GM21786 (cell line): ENCODE data around the gene SESN3.
"Not testable (repeated sequence)": the region's sequence is repeated elsewhere in the genome, so short reads cannot be mapped to it uniquely, and the experiment has no call there.

Experiments used
- ATAC-seq: cut with Tn5 transposase; IDR thresholded peaks from one replicate; pipeline ENCODE4 v1.9.1; 2021; ENCODE audit not compliant: unreplicated experiment

The SESN3 gene, protein sequence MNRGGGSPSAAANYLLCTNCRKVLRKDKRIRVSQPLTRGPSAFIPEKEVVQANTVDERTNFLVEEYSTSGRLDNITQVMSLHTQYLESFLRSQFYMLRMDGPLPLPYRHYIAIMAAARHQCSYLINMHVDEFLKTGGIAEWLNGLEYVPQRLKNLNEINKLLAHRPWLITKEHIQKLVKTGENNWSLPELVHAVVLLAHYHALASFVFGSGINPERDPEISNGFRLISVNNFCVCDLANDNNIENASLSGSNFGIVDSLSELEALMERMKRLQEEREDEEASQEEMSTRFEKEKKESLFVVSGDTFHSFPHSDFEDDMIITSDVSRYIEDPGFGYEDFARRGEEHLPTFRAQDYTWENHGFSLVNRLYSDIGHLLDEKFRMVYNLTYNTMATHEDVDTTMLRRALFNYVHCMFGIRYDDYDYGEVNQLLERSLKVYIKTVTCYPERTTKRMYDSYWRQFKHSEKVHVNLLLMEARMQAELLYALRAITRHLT

GRCh38 chr11:95231127-95231880, at the start of gene SESN3:
Gene SESN3, minus strand, starts transcription at chr11:95231202. Its CDS starts 342 bp downstream, at chr11:95230860.
- peak; percentile 88 for ATAC-seq

GRCh38 chr11:95279921-95280868, 49.2 kb upstream of the SESN3 start:
- peak; percentile 68 for ATAC-seq

GRCh38 chr11:95277868-95278267, 46.9 kb upstream of the SESN3 start:
- no peak for ATAC-seq

DNA sequence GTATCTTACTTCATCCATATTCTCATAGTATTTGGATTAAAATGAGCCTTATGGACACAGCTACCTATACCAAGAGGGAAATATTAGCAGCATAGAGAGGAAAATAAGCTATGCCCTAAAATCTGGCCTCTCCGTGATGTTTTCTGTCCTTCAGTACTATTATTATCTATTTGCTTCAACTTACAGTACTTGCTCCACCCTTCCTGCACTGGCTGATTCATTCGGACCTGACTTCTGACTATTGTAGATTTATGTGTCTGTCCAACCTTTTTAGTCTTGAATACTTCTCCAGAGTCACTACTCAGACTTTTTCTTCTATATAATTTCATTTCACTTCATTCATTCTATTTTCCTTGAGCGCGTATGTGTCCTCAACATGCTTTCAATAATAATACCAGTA, 45.1 kb upstream of the SESN3 start:
- ATAC-seq, result no peak

GRCh38 chr11:95273618-95274017, 42.6 kb upstream of the SESN3 start:
- not testable (repeated sequence) for ATAC-seq

GRCh38 chr11:95269036-95269819, 38.2 kb upstream of the SESN3 start:
- ATAC-seq, result no peak

DNA sequence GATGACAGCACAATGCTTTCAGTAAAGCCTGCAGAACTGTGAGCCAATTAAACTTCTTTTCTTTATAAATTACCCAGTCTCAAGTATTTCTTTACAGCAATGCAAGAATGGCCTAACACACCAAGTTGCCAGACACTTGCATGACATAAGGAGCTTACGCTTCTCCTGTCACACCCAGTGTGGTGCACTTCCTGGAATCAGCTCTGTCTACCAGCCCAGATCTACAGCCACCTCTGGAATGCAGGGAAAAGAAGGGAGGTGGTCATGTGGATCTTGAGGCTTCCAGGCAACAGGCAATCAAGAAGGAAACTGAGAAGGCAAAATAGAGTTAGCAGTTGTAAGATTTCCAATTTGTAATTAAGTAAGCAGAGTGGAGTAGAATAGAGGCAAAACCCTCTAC, 37.4 kb upstream of the SESN3 start:
- ATAC-seq, result no peak

- ATAC-seq, result no peak
These were observed 36.7 kb upstream of the SESN3 start for GRCh38 chr11:95267601-95268213.

DNA sequence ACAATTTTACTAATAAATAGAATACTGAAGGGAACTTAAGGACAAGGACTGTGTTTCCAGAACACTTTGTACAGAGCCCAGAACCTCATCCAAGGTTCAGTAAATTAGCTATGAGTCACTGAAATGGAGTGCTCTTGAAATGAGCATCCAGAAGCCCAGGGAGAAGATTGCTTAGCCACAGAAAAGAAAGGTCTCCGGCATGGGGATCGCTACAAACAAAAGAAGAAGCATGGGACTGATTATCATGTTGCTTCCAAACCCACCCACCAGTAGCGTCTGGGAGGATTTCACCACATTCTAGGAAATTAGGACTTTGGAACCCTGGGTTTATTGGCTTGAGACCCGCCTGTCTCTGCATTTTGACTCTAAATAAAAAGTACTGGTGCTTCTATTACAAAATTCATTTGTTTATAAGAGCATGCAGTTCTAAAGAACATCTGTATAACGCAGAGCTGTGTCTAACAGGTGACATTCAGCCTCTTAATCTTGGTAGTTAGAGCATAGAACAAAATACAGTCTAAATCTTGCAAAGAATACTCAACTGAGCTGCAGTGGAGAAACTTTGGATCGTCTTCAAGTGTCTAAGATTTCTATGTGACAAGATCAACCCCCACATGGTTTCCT, 35.9 kb upstream of the SESN3 start:
- ATAC-seq, result no peak

GRCh38 chr11:95264881-95265280, 33.9 kb upstream of the SESN3 start:
- no peak for ATAC-seq

GRCh38 chr11:95262994-95263765, 32.2 kb upstream of the SESN3 start:
- ATAC-seq, result no peak

DNA sequence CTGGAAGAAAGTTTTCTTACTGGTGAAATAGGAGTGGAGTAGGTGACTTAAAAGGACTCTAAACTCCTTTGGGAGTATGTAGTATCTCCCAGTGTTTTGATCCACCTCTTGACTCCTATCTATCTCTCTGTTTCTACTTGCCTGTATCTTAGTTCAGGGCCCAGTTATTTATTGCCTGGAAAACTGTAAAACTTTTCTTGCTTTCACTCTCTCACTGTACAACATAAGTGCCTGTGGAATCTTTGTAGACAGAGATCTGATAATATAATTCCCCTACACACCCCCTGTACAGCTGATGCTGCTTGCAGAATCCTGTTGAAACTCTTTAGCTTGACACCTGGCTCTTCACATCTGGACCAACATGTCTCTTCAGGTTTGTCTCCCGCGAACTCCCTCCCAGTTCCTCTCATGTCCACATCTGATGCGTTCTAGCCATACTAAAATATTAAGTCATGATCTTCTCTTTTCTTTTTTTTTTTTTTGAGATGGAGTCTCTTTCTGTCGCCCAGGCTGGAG, 26.5 kb upstream of the SESN3 start:
- no peak for ATAC-seq

- no peak for ATAC-seq
These were observed 25.3 kb upstream of the SESN3 start for GRCh38 chr11:95256321-95256779.

GRCh38 chr11:95255251-95256145, 24.5 kb upstream of the SESN3 start:
- ATAC-seq, result no peak

DNA sequence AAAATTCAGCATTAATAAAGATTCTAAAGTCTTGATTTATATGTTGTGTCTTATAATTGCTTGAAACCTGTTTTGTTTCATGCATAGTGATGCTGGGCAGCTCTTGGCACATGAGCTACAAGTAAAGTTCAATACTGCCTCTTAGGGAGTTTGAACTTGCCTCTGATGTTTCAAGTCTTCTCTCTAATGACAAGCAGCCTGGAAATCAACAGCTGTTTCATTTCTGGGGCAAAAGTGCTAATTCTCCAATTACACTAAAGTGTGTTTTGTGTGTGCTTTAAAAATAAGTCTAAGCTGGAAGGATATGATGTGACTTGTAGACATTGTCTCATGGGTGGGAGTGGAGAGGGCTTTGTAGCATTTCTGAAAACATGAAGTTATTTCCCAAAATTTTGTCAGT, 23.7 kb upstream of the SESN3 start:
- ATAC-seq, result peak; percentile 7

- ATAC-seq, result peak; percentile 97
These were observed 23.2 kb upstream of the SESN3 start for GRCh38 chr11:95254131-95254704.

DNA sequence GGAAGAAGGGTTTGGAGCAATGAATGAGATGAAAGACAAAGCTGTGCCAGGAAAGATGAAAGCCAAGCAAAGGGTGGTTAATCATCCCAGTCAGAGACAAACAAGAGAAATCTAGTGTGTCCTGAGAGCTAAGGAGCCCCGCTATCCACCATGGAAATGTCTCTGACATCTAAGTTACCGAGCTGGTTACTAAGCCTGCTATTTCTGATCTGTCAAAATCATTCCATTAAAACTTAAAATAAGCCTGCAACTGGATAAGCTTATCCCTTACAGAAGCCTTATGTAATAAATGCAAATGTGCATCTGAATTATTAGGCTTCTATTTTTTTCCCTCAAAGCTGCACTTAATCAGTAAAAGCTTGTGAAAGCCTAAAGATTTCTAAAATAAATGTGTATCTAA, 22.1 kb upstream of the SESN3 start:
- ATAC-seq, result no peak
